IMR-90 (cell line): Measurements from ENCODE around the gene HSPB7. TPM values are rescaled to one million over a fixed set of nuclear protein-coding genes. Genes with fewer than 3 reads are reported as not detected.
"Not testable (repeated sequence)": the region's sequence is repeated elsewhere in the genome, so short reads cannot be mapped to it uniquely, and the experiment has no call there.

Experiments used
- ATAC-seq: fragments of 200-7000 bp; cut with Tn5 transposase; 2 replicates; pipeline ENCODE4 v1.9.1; 2020; ENCODE audit warnings: low read depth, mild to moderate bottlenecking, moderate library complexity
- BruUV-seq: library from RNA; stranded (reverse); fragments of 400-500 nt; replicated peaks from 2 replicates; lab custom pipeline; 2021; lab: Mats Ljungman, UMichigan
- CTCF ChIA-PET: fragments of 300-600 bp; formaldehyde crosslinking; extraction: SDS; loops from one replicate; lab custom pipeline; 2021; ENCODE audit warnings: antibody characterized with exemption; lab: Yijun Ruan, JAX
- POLR2A ChIA-PET: fragments of 300-600 bp; sonication (Branson Sonifier 250); formaldehyde crosslinking; loops from one replicate; lab custom pipeline; 2022; ENCODE audit warnings: antibody characterized with exemption; ENCODE audit not compliant: unreplicated experiment; lab: Charles Lee
- DNase-seq: peaks from one replicate; pipeline ENCODE4 v3.0.0; 2013
- H2AFZ ChIP-seq: replicated peaks from 2 replicates; pipeline ENCODE3; 2013; ENCODE audit warnings: low read length, mild to moderate bottlenecking; ENCODE audit not compliant: poor library complexity
- H2AK5ac ChIP-seq: 2 replicates; pipeline ENCODE4 v1.6.1; 2013; ENCODE audit warnings: low read depth, low read length, inconsistent platforms
- H2AK9ac ChIP-seq: replicated peaks from 2 replicates; pipeline ENCODE3; 2013; ENCODE audit warnings: mild to moderate bottlenecking, low read depth, low read length, moderate library complexity; ENCODE audit not compliant: poor library complexity
- H2BK120ac ChIP-seq: 2 replicates; pipeline ENCODE4 v1.6.1; 2013; ENCODE audit warnings: low read depth, low read length, inconsistent platforms
- H2BK15ac ChIP-seq: 3 replicates; pipeline ENCODE4 v1.6.1; 2013; ENCODE audit warnings: low read depth, low read length, inconsistent platforms
- H2BK20ac ChIP-seq: 2 replicates; pipeline ENCODE4 v1.6.1; 2013; ENCODE audit warnings: low read depth, mild to moderate bottlenecking, inconsistent platforms, low read length, moderate library complexity
- H2BK5ac ChIP-seq: 2 replicates; pipeline ENCODE4 v1.6.1; 2013; ENCODE audit warnings: mild to moderate bottlenecking, low read depth, low read length, inconsistent platforms; ENCODE audit not compliant: poor library complexity, severe bottlenecking
- H3K14ac ChIP-seq: replicated peaks from 2 replicates; pipeline ENCODE4 v1.6.1; 2013; ENCODE audit warnings: low read depth, low read length, inconsistent platforms
- H3K18ac ChIP-seq: 2 replicates; pipeline ENCODE4 v1.6.1; 2013; ENCODE audit warnings: low read depth, low read length, control low read depth
- H3K23ac ChIP-seq: 2 replicates; pipeline ENCODE4 v1.6.1; 2013; ENCODE audit warnings: low read depth, low read length, inconsistent platforms
- H3K27ac ChIP-seq: 2 replicates; pipeline ENCODE4 v1.5.1; 2013; ENCODE audit warnings: mild to moderate bottlenecking, control low read depth, low read length; ENCODE audit not compliant: insufficient read depth
- H3K27me3 ChIP-seq: 2 replicates; pipeline ENCODE4 v1.6.1; 2013; ENCODE audit warnings: low read length; ENCODE audit not compliant: control insufficient read depth, insufficient read depth
- H3K36me3 ChIP-seq: 2 replicates; pipeline ENCODE4 v1.6.1; 2013; ENCODE audit warnings: low read length, mixed read lengths; ENCODE audit not compliant: control insufficient read depth, insufficient read depth
- H3K4ac ChIP-seq: 2 replicates; pipeline ENCODE4 v1.6.1; 2013; ENCODE audit warnings: low read depth, low read length, inconsistent platforms
- H3K4me1 ChIP-seq: 2 replicates; pipeline ENCODE4 v1.6.1; 2013; ENCODE audit warnings: low read length, mixed read lengths; ENCODE audit not compliant: control insufficient read depth, insufficient read depth
- H3K4me2 ChIP-seq: 2 replicates; pipeline ENCODE4 v1.6.1; 2013; ENCODE audit warnings: low read depth, mild to moderate bottlenecking, control low read depth, low read length, moderate library complexity
- H3K4me3 ChIP-seq: 2 replicates; pipeline ENCODE4 v1.5.1; 2013; ENCODE audit warnings: low read depth, mild to moderate bottlenecking, control low read depth, low read length, moderate library complexity; ENCODE audit not compliant: insufficient read depth
- H3K56ac ChIP-seq: 2 replicates; pipeline ENCODE4 v1.6.1; 2013; ENCODE audit warnings: low read length, inconsistent platforms; ENCODE audit not compliant: insufficient read depth; ENCODE audit errors: extremely low read depth
- H3K79me1 ChIP-seq, 2 experiments: 2 replicates each; pipeline ENCODE4 v1.6.1; 2013; ENCODE audit warnings: low read length in 2 of 2, inconsistent platforms in 1 of 2, low read depth in 1 of 2
- H3K9ac ChIP-seq: 2 replicates; pipeline ENCODE4 v1.6.1; 2013; ENCODE audit warnings: low read depth, low read length, control low read depth
- H3K9me1 ChIP-seq: 2 replicates; pipeline ENCODE4 v1.6.1; 2013; ENCODE audit warnings: low read length, inconsistent platforms; ENCODE audit not compliant: insufficient read depth
- H3K9me3 ChIP-seq: 2 replicates; pipeline ENCODE4 v1.6.1; 2013; ENCODE audit warnings: low read length; ENCODE audit not compliant: control insufficient read depth, insufficient read depth
- H4K20me1 ChIP-seq: 2 replicates; pipeline ENCODE4 v1.6.1; 2013; ENCODE audit warnings: low read length, inconsistent platforms; ENCODE audit not compliant: insufficient read depth
- H4K5ac ChIP-seq: 2 replicates; pipeline ENCODE4 v1.6.1; 2013; ENCODE audit warnings: mild to moderate bottlenecking, low read depth, low read length, control low read depth
- H4K8ac ChIP-seq, 2 experiments: 2 replicates each; pipeline ENCODE4 v1.6.1; 2013; ENCODE audit warnings: low read depth in 2 of 2, low read length in 2 of 2, control low read depth in 1 of 2, inconsistent platforms in 1 of 2
- H4K91ac ChIP-seq: 2 replicates; pipeline ENCODE4 v1.6.1; 2013; ENCODE audit warnings: low read depth, low read length, inconsistent platforms; ENCODE audit not compliant: insufficient read depth
- WGBS, 2 experiments: methylation state at CpG; one replicate each; pipeline versions ENCODE4 v1.1.5 to v1.1.7; 2013; ENCODE audit warnings: missing lambda C conversion rate in 2 of 2; ENCODE audit not compliant: insufficient read length in 1 of 2; ENCODE audit errors: extremely low coverage in 2 of 2; 5-methylcytosine and 5-hydroxymethylcytosine counted together
- dilution Hi-C: fragments of 300-500 bp; cut with HindIII; formaldehyde crosslinking; loops from one replicate; pipeline ENCODE4 v1.14.3; 2018; ENCODE audit warnings: low sequenced_read_pairs; ENCODE audit not compliant: unreplicated experiment
- in situ Hi-C: fragments of 300-500 bp; cut with MboI; formaldehyde crosslinking; loops from 3 replicates; pipeline ENCODE4 v1.14.3; 2019; ENCODE audit warnings: low sequenced_read_pairs, inconsistent platforms, mixed read lengths
- intact Hi-C: fragments of 100-400 bp; cut with micrococcal nuclease; formaldehyde crosslinking; loops from 2 replicates; pipeline ENCODE4 v1.10.0; 2022
- polyA plus RNA-seq, 3 experiments: library from polyadenylated mRNA; depleted of rRNA; stranded (reverse); fragments of >200 nt; gene quantifications; 2 replicates each; pipeline ENCODE4 v1.2.3, GENCODE V29; 2012; ENCODE audit warnings: low replicate concordance in 1 of 3
- total RNA-seq: library from RNA; depleted of rRNA; stranded (reverse); fragments of >200 nt; gene quantifications from 2 replicates; pipeline ENCODE4 v1.2.3, GENCODE V29; 2012

HSPB7 gene
- total and polyA plus RNA-seq, 2 of the 4 experiments (the other 2 are of a cell fraction), result 0.54 to 3.0 TPM

GRCh38 chr1:16051949-16052348, 34.1 kb upstream of the HSPB7 start:
- H3K4ac ChIP-seq, H2AK9ac ChIP-seq, H3K4me1 ChIP-seq, H3K9me1 ChIP-seq, H3K4me3 ChIP-seq, H3K9ac ChIP-seq, H3K27ac ChIP-seq, H3K4me2 ChIP-seq, H4K20me1 ChIP-seq, ATAC-seq, BruUV-seq, H2BK15ac ChIP-seq, H4K91ac ChIP-seq, H3K14ac ChIP-seq, DNase-seq, H3K18ac ChIP-seq, H2BK20ac ChIP-seq, H3K79me1 ChIP-seq, H3K9me3 ChIP-seq, H4K8ac ChIP-seq, H3K56ac ChIP-seq, dilution Hi-C loops, H2BK5ac ChIP-seq, H2AFZ ChIP-seq, CTCF ChIA-PET, H2BK120ac ChIP-seq, H2AK5ac ChIP-seq, H3K36me3 ChIP-seq, intact Hi-C loops, H3K23ac ChIP-seq, POLR2A ChIA-PET, H4K5ac ChIP-seq, in situ Hi-C loops: not testable (repeated sequence)
- H3K27me3 ChIP-seq, result peaks cover 18% of the 10 kb centered on the region; the same call in 1 of the 2 replicates
- WGBS, 2 experiments, result 80% methylated on average over 3 of the region's 12 CpGs; no CpG with 5 or more reads in 1 of the 2 experiments
